IMR-90 (cell line): Measurements from ENCODE around the gene RGS14. TPM values are rescaled to one million over a fixed set of nuclear protein-coding genes. Genes with fewer than 3 reads are reported as not detected.

Source experiments
- ATAC-seq: fragments of 200-7000 bp; cut with Tn5 transposase; 2 replicates; pipeline ENCODE4 v1.9.1; 2020; ENCODE audit warnings: low read depth, mild to moderate bottlenecking, moderate library complexity
- BruUV-seq: library from RNA; stranded (reverse); fragments of 400-500 nt; replicated peaks from 2 replicates; lab custom pipeline; 2021; lab: Mats Ljungman, UMichigan
- CTCF ChIA-PET: fragments of 300-600 bp; formaldehyde crosslinking; extraction: SDS; loops from one replicate; lab custom pipeline; 2021; ENCODE audit warnings: antibody characterized with exemption; lab: Yijun Ruan, JAX
- POLR2A ChIA-PET: fragments of 300-600 bp; sonication (Branson Sonifier 250); formaldehyde crosslinking; loops from one replicate; lab custom pipeline; 2022; ENCODE audit warnings: antibody characterized with exemption; ENCODE audit not compliant: unreplicated experiment; lab: Charles Lee
- DNase-seq: peaks from one replicate; pipeline ENCODE4 v3.0.0; 2013
- H2AFZ ChIP-seq: replicated peaks from 2 replicates; pipeline ENCODE3; 2013; ENCODE audit warnings: low read length, mild to moderate bottlenecking; ENCODE audit not compliant: poor library complexity
- H2AK5ac ChIP-seq: 2 replicates; pipeline ENCODE4 v1.6.1; 2013; ENCODE audit warnings: low read depth, low read length, inconsistent platforms
- H2AK9ac ChIP-seq: replicated peaks from 2 replicates; pipeline ENCODE3; 2013; ENCODE audit warnings: mild to moderate bottlenecking, low read depth, low read length, moderate library complexity; ENCODE audit not compliant: poor library complexity
- H2BK120ac ChIP-seq: 2 replicates; pipeline ENCODE4 v1.6.1; 2013; ENCODE audit warnings: low read depth, low read length, inconsistent platforms
- H2BK15ac ChIP-seq: 3 replicates; pipeline ENCODE4 v1.6.1; 2013; ENCODE audit warnings: low read depth, low read length, inconsistent platforms
- H2BK20ac ChIP-seq: 2 replicates; pipeline ENCODE4 v1.6.1; 2013; ENCODE audit warnings: low read depth, mild to moderate bottlenecking, inconsistent platforms, low read length, moderate library complexity
- H2BK5ac ChIP-seq: 2 replicates; pipeline ENCODE4 v1.6.1; 2013; ENCODE audit warnings: mild to moderate bottlenecking, low read depth, low read length, inconsistent platforms; ENCODE audit not compliant: poor library complexity, severe bottlenecking
- H3K14ac ChIP-seq: replicated peaks from 2 replicates; pipeline ENCODE4 v1.6.1; 2013; ENCODE audit warnings: low read depth, low read length, inconsistent platforms
- H3K18ac ChIP-seq: 2 replicates; pipeline ENCODE4 v1.6.1; 2013; ENCODE audit warnings: low read depth, low read length, control low read depth
- H3K23ac ChIP-seq: 2 replicates; pipeline ENCODE4 v1.6.1; 2013; ENCODE audit warnings: low read depth, low read length, inconsistent platforms
- H3K27ac ChIP-seq: 2 replicates; pipeline ENCODE4 v1.5.1; 2013; ENCODE audit warnings: mild to moderate bottlenecking, control low read depth, low read length; ENCODE audit not compliant: insufficient read depth
- H3K27me3 ChIP-seq: 2 replicates; pipeline ENCODE4 v1.6.1; 2013; ENCODE audit warnings: low read length; ENCODE audit not compliant: control insufficient read depth, insufficient read depth
- H3K36me3 ChIP-seq: 2 replicates; pipeline ENCODE4 v1.6.1; 2013; ENCODE audit warnings: low read length, mixed read lengths; ENCODE audit not compliant: control insufficient read depth, insufficient read depth
- H3K4ac ChIP-seq: 2 replicates; pipeline ENCODE4 v1.6.1; 2013; ENCODE audit warnings: low read depth, low read length, inconsistent platforms
- H3K4me1 ChIP-seq: 2 replicates; pipeline ENCODE4 v1.6.1; 2013; ENCODE audit warnings: low read length, mixed read lengths; ENCODE audit not compliant: control insufficient read depth, insufficient read depth
- H3K4me2 ChIP-seq: 2 replicates; pipeline ENCODE4 v1.6.1; 2013; ENCODE audit warnings: low read depth, mild to moderate bottlenecking, control low read depth, low read length, moderate library complexity
- H3K4me3 ChIP-seq: 2 replicates; pipeline ENCODE4 v1.5.1; 2013; ENCODE audit warnings: low read depth, mild to moderate bottlenecking, control low read depth, low read length, moderate library complexity; ENCODE audit not compliant: insufficient read depth
- H3K56ac ChIP-seq: 2 replicates; pipeline ENCODE4 v1.6.1; 2013; ENCODE audit warnings: low read length, inconsistent platforms; ENCODE audit not compliant: insufficient read depth; ENCODE audit errors: extremely low read depth
- H3K79me1 ChIP-seq, 2 experiments: 2 replicates each; pipeline ENCODE4 v1.6.1; 2013; ENCODE audit warnings: low read length in 2 of 2, inconsistent platforms in 1 of 2, low read depth in 1 of 2
- H3K9ac ChIP-seq: 2 replicates; pipeline ENCODE4 v1.6.1; 2013; ENCODE audit warnings: low read depth, low read length, control low read depth
- H3K9me1 ChIP-seq: 2 replicates; pipeline ENCODE4 v1.6.1; 2013; ENCODE audit warnings: low read length, inconsistent platforms; ENCODE audit not compliant: insufficient read depth
- H3K9me3 ChIP-seq: 2 replicates; pipeline ENCODE4 v1.6.1; 2013; ENCODE audit warnings: low read length; ENCODE audit not compliant: control insufficient read depth, insufficient read depth
- H4K20me1 ChIP-seq: 2 replicates; pipeline ENCODE4 v1.6.1; 2013; ENCODE audit warnings: low read length, inconsistent platforms; ENCODE audit not compliant: insufficient read depth
- H4K5ac ChIP-seq: 2 replicates; pipeline ENCODE4 v1.6.1; 2013; ENCODE audit warnings: mild to moderate bottlenecking, low read depth, low read length, control low read depth
- H4K8ac ChIP-seq, 2 experiments: 2 replicates each; pipeline ENCODE4 v1.6.1; 2013; ENCODE audit warnings: low read depth in 2 of 2, low read length in 2 of 2, control low read depth in 1 of 2, inconsistent platforms in 1 of 2
- H4K91ac ChIP-seq: 2 replicates; pipeline ENCODE4 v1.6.1; 2013; ENCODE audit warnings: low read depth, low read length, inconsistent platforms; ENCODE audit not compliant: insufficient read depth
- CEBPB ChIP-seq: IDR thresholded peaks from 2 replicates; pipeline ENCODE4 v1.6.1; 2012; ENCODE audit warnings: low read depth, low read length, improper control_type of control experiment
- CHD1 ChIP-seq: IDR thresholded peaks from 2 replicates; pipeline ENCODE4 v1.6.1; 2012; ENCODE audit warnings: low read depth, low read length, improper control_type of control experiment
- ELK1 ChIP-seq: fragments of 150-350 bp; IDR thresholded peaks from 2 replicates; pipeline ENCODE4 v1.6.1; 2016; ENCODE audit warnings: low read depth, mild to moderate bottlenecking, low read length, moderate library complexity, borderline replicate concordance
- FOS ChIP-seq: fragments of 150-350 bp; IDR thresholded peaks from 2 replicates; pipeline ENCODE4 v1.6.1; 2016; ENCODE audit warnings: low read depth, low read length
- MAFK ChIP-seq: IDR thresholded peaks from 2 replicates; pipeline ENCODE4 v1.6.1; 2012; ENCODE audit warnings: low read depth, low read length, improper control_type of control experiment
- MAZ ChIP-seq: IDR thresholded peaks from 2 replicates; pipeline ENCODE4 v1.6.1; 2012; ENCODE audit warnings: low read depth, mild to moderate bottlenecking, low read length, improper control_type of control experiment, moderate library complexity, borderline replicate concordance
- MXI1 ChIP-seq: IDR thresholded peaks from 2 replicates; pipeline ENCODE4 v1.6.1; 2012; ENCODE audit warnings: low read depth, mild to moderate bottlenecking, low read length, moderate library complexity, borderline replicate concordance
- RAD21 ChIP-seq: IDR thresholded peaks from 2 replicates; pipeline ENCODE4 v1.6.1; 2012; ENCODE audit warnings: low read length, improper control_type of control experiment
- RCOR1 ChIP-seq: IDR thresholded peaks from 2 replicates; pipeline ENCODE4 v1.6.1; 2012; ENCODE audit warnings: mild to moderate bottlenecking, low read length, improper control_type of control experiment; ENCODE audit not compliant: insufficient replicate concordance
- RFX5 ChIP-seq: IDR thresholded peaks from 2 replicates; pipeline ENCODE4 v1.8.0; 2012; ENCODE audit warnings: low read depth, mild to moderate bottlenecking, low read length, moderate library complexity
- WGBS, 2 experiments: methylation state at CpG; one replicate each; pipeline versions ENCODE4 v1.1.5 to v1.1.7; 2013; ENCODE audit warnings: missing lambda C conversion rate in 2 of 2; ENCODE audit not compliant: insufficient read length in 1 of 2; ENCODE audit errors: extremely low coverage in 2 of 2; 5-methylcytosine and 5-hydroxymethylcytosine counted together
- dilution Hi-C: fragments of 300-500 bp; cut with HindIII; formaldehyde crosslinking; loops from one replicate; pipeline ENCODE4 v1.14.3; 2018; ENCODE audit warnings: low sequenced_read_pairs; ENCODE audit not compliant: unreplicated experiment
- in situ Hi-C: fragments of 300-500 bp; cut with MboI; formaldehyde crosslinking; loops from 3 replicates; pipeline ENCODE4 v1.14.3; 2019; ENCODE audit warnings: low sequenced_read_pairs, inconsistent platforms, mixed read lengths
- intact Hi-C: fragments of 100-400 bp; cut with micrococcal nuclease; formaldehyde crosslinking; loops from 2 replicates; pipeline ENCODE4 v1.10.0; 2022
- polyA plus RNA-seq, 3 experiments: library from polyadenylated mRNA; depleted of rRNA; stranded (reverse); fragments of >200 nt; gene quantifications; 2 replicates each; pipeline ENCODE4 v1.2.3, GENCODE V29; 2012; ENCODE audit warnings: low replicate concordance in 1 of 3
- total RNA-seq: library from RNA; depleted of rRNA; stranded (reverse); fragments of >200 nt; gene quantifications from 2 replicates; pipeline ENCODE4 v1.2.3, GENCODE V29; 2012

RGS14 gene
- total and polyA plus RNA-seq, 2 of the 4 experiments (the other 2 are of a cell fraction) = 1.1 to 6.5 TPM

GRCh38 chr5:177343777-177344176 lies 13.9 kb upstream of the RGS14 start:
- ChIA-PET CTCF (no interaction called here), POLR2A (no interaction called here)
- DNase-seq (no peak), ATAC-seq (no peak)
- Histone ChIP-seq H3K4me2 (no peak overlapping the region), H3K9ac (no peak overlapping the region), H3K79me1 (peaks cover 41 to 50% of the 10 kb centered on the region in 2 experiments), H2AK9ac (no peak overlapping the region), H2BK20ac (no peak overlapping the region), H3K56ac (no peak overlapping the region), H3K4me1 (peaks cover 9% of the 10 kb centered on the region), H3K18ac (no peak overlapping the region), H4K91ac (no peak overlapping the region), H3K27ac (no peak overlapping the region), H3K27me3 (no peaks in the 10 kb centered on the region), H2AK5ac (no peak overlapping the region), H3K36me3 (peaks cover 12% of the 10 kb centered on the region), H3K14ac (no peak overlapping the region), H3K9me1 (peaks cover 12% of the 10 kb centered on the region; the same call in 1 of the 2 replicates), H2BK15ac (no peak overlapping the region), H4K5ac (no peak overlapping the region), H2BK5ac (no peak overlapping the region), H3K9me3 (no peaks in the 10 kb centered on the region), H3K23ac (no peak overlapping the region), H2BK120ac (no peak overlapping the region), H3K4ac (no peak overlapping the region), H3K4me3 (no peak overlapping the region), H4K20me1 (peaks cover 19% of the 10 kb centered on the region; the same call in 1 of the 2 replicates), H2AFZ (no peak overlapping the region), H4K8ac (no peak overlapping the region)
- intact Hi-C loops (no loop called here), dilution Hi-C loops (no loop called here), in situ Hi-C loops (no loop called here)
- BruUV-seq = no TSS peak
- TF ChIP-seq CEBPB (no peak), MXI1 (no peak), CHD1 (no peak), RFX5 (no peak), MAZ (no peak), FOS (no peak), ELK1 (no peak), MAFK (no peak), RAD21 (no peak), RCOR1 (no peak)
- WGBS, 2 experiments = 94% methylated on average over 3 of the region's 6 CpGs; no CpG with 5 or more reads in 1 of the 2 experiments
